ENCODE data around the gene CDHR1. TPM values are rescaled to one million over a fixed set of nuclear protein-coding genes. Genes with fewer than 3 reads are reported as not detected.

The CDHR1 gene
- polyA plus RNA-seq, 1 donor from 2014 or later, result 1.9 TPM

GRCh38 chr10:84257343-84258020, 63.1 kb downstream of the CDHR1 start:
- H3K27ac ChIP-seq (ENCODE audit: low read length), result no peak overlapping the region
- no peak for TF ChIP-seq EP300 (conservative IDR thresholded peaks at IDR 0.05; ENCODE audit: poor library complexity, severe bottlenecking)
- no peak for TF ChIP-seq SMC3 (conservative IDR thresholded peaks at IDR 0.05; ENCODE audit: poor library complexity)
- TF ChIP-seq TAF1 (IDR thresholded peaks at IDR 0.05; ENCODE audit: low read depth), result no peak
- no peak for TF ChIP-seq RAD21 (conservative IDR thresholded peaks at IDR 0.05)
- TF ChIP-seq EZH2 (IDR thresholded peaks at IDR 0.05; ENCODE audit: borderline replicate concordance, insufficient read depth, low read length, poor library complexity, severe bottlenecking), result no peak
- TF ChIP-seq POLR2AphosphoS5 (IDR thresholded peaks at IDR 0.05), result no peak
- TF ChIP-seq MXI1 (conservative IDR thresholded peaks at IDR 0.05; ENCODE audit: poor library complexity, severe bottlenecking), result no peak
- no peak for TF ChIP-seq REST (IDR thresholded peaks at IDR 0.05; ENCODE audit: borderline replicate concordance)
- TF ChIP-seq CTCF (IDR thresholded peaks at IDR 0.05; ENCODE audit: poor library complexity, severe bottlenecking), result no peak

GRCh38 chr10:84258034-84258695, 63.8 kb downstream of the CDHR1 start:
- Histone ChIP-seq H3K27ac (ENCODE audit: low read length) (no peak overlapping the region), H3K9ac (ENCODE audit: low read length) (no peak overlapping the region), H3K4me3 (ENCODE audit: low read length) (no peak overlapping the region), H3F3A (ENCODE audit: insufficient read depth, low read length, poor library complexity, severe bottlenecking) (no peaks in the 10 kb centered on the region), H3K79me2 (replicated peaks; ENCODE audit: insufficient read depth, low read length) (no peaks in the 10 kb centered on the region), H3K9me3 (ENCODE audit: low read length) (no peaks in the 10 kb centered on the region), H3K4me2 (ENCODE audit: low read length) (no peak overlapping the region), H3K9me2 (ENCODE audit: insufficient read depth, low read length) (no peaks in the 10 kb centered on the region), H3K36me3 (ENCODE audit: insufficient read depth, low read length) (no peaks in the 10 kb centered on the region), H3K27me3 (ENCODE audit: insufficient read depth, low read depth, low read length) (no peaks in the 10 kb centered on the region), H2AFZ (ENCODE audit: low read depth, low read length) (no peak overlapping the region), H4K20me1 (ENCODE audit: insufficient read depth) (no peaks in the 10 kb centered on the region)
- TF ChIP-seq REST (IDR thresholded peaks at IDR 0.05; ENCODE audit: borderline replicate concordance), result no peak
- TF ChIP-seq EZH2 (IDR thresholded peaks at IDR 0.05; ENCODE audit: borderline replicate concordance, insufficient read depth, low read length, poor library complexity, severe bottlenecking), result no peak
- TF ChIP-seq MXI1 (conservative IDR thresholded peaks at IDR 0.05; ENCODE audit: poor library complexity, severe bottlenecking), result no peak
- TF ChIP-seq POLR2AphosphoS5 (IDR thresholded peaks at IDR 0.05), result no peak
- no peak for TF ChIP-seq TAF1 (IDR thresholded peaks at IDR 0.05; ENCODE audit: low read depth)
- no peak for TF ChIP-seq RAD21 (conservative IDR thresholded peaks at IDR 0.05)
- no peak for TF ChIP-seq CTCF (IDR thresholded peaks at IDR 0.05; ENCODE audit: poor library complexity, severe bottlenecking)
- TF ChIP-seq SMC3 (conservative IDR thresholded peaks at IDR 0.05; ENCODE audit: poor library complexity), result no peak
- TF ChIP-seq EP300 (conservative IDR thresholded peaks at IDR 0.05; ENCODE audit: poor library complexity, severe bottlenecking), result no peak

More at GRCh38 chr10:84257343-84258020, 63.1 kb downstream of the CDHR1 start:
- Histone ChIP-seq H2AFZ (ENCODE audit: low read depth, low read length) (no peak overlapping the region), H3K9me2 (ENCODE audit: insufficient read depth, low read length) (no peaks in the 10 kb centered on the region), H3K4me3 (ENCODE audit: low read length) (no peak overlapping the region), H3K9ac (ENCODE audit: low read length) (no peak overlapping the region), H3K79me2 (replicated peaks; ENCODE audit: insufficient read depth, low read length) (no peaks in the 10 kb centered on the region), H3K27me3 (ENCODE audit: insufficient read depth, low read depth, low read length) (no peaks in the 10 kb centered on the region), H4K20me1 (ENCODE audit: insufficient read depth) (no peaks in the 10 kb centered on the region), H3K4me2 (ENCODE audit: low read length) (no peak overlapping the region), H3F3A (ENCODE audit: insufficient read depth, low read length, poor library complexity, severe bottlenecking) (no peaks in the 10 kb centered on the region), H3K9me3 (ENCODE audit: low read length) (no peaks in the 10 kb centered on the region), H3K36me3 (ENCODE audit: insufficient read depth, low read length) (no peaks in the 10 kb centered on the region)
